Amniotic epithelial cell (primary cell): ENCODE measurements around the gene WDR91.
"Not testable (repeated sequence)": the region's sequence is repeated elsewhere in the genome, so short reads cannot be mapped to it uniquely, and the experiment has no call there.

Experiments used
- DNase-seq: peaks from one replicate; pipeline ENCODE4 v3.0.0-alpha.2; 2010; ENCODE audit warnings: low read depth

Gene WDR91

GRCh38 chr7:135178364-135178763 lies 33.0 kb downstream of the WDR91 start:
- DNase-seq: no peak

GRCh38 chr7:135177028-135177696 lies 34.2 kb downstream of the WDR91 start:
- DNase-seq: no peak

GRCh38 chr7:135175931-135176330 lies 35.4 kb downstream of the WDR91 start:
- no peak for DNase-seq

- no peak for DNase-seq
Observed at GRCh38 chr7:135174941-135175340, 36.4 kb downstream of the WDR91 start.

GRCh38 chr7:135173916-135174315 lies 37.4 kb downstream of the WDR91 start:
- DNase-seq: not testable (repeated sequence)

- DNase-seq: peak; percentile 61
Observed at GRCh38 chr7:135171581-135172291, 39.6 kb downstream of the WDR91 start.

- DNase-seq: not testable (repeated sequence)
Observed at GRCh38 chr7:135170998-135171481, 40.3 kb downstream of the WDR91 start.

GRCh38 chr7:135170274-135170997 lies 40.9 kb downstream of the WDR91 start, which contains the start of gene CYREN:
CYREN (minus strand) TSS chr7:135170707; CDS start chr7:135168922, 1,785 bp downstream.
- DNase-seq: peak; percentile 90

- no peak for DNase-seq
Observed at GRCh38 chr7:135169964-135170273, 41.4 kb downstream of the WDR91 start.

- peak; percentile 64 for DNase-seq
Observed at GRCh38 chr7:135169141-135169963, 42.0 kb downstream of the WDR91 start.

GRCh38 chr7:135168489-135169140 lies 42.7 kb downstream of the WDR91 start:
- no peak for DNase-seq

GRCh38 chr7:135168001-135168400 lies 43.3 kb downstream of the WDR91 start:
- no peak for DNase-seq

- DNase-seq: no peak
Observed at GRCh38 chr7:135167365-135167917, 43.9 kb downstream of the WDR91 start.

GRCh38 chr7:135166338-135166990 lies 44.9 kb downstream of the WDR91 start:
- DNase-seq: no peak

- no peak for DNase-seq
Observed at GRCh38 chr7:135165862-135166261, 45.5 kb downstream of the WDR91 start.

- DNase-seq: no peak
Observed at GRCh38 chr7:135164357-135165061, 46.8 kb downstream of the WDR91 start.

GRCh38 chr7:135162382-135163001 lies 48.8 kb downstream of the WDR91 start:
- DNase-seq: no peak

- DNase-seq: no peak
Observed at GRCh38 chr7:135161669-135162068, 49.7 kb downstream of the WDR91 start.

GRCh38 chr7:135160858-135161653 lies 50.3 kb downstream of the WDR91 start:
- no peak for DNase-seq
